IgD-negative memory B cell (primary cell): Measurements from ENCODE around the gene HAPSTR1. TPM values are rescaled to one million over a fixed set of nuclear protein-coding genes. Genes with fewer than 3 reads are reported as not detected.

Source experiments
- H3K27ac Mint-ChIP-seq, 3 donors: one replicate each; pipeline ENCODE4 v1.8.0; 2020 to 2022; ENCODE audit warnings: mild to moderate bottlenecking in 3 of 3, mixed read lengths in 3 of 3, moderate library complexity in 1 of 3
- H3K27me3 Mint-ChIP-seq: one replicate; pipeline ENCODE4 v1.8.0; 2021; ENCODE audit warnings: mixed read lengths
- H3K36me3 Mint-ChIP-seq: one replicate; pipeline ENCODE4 v1.8.0; 2020; ENCODE audit warnings: mild to moderate bottlenecking, mixed read lengths
- H3K4me1 Mint-ChIP-seq, 3 donors: one replicate each; pipeline ENCODE4 v1.8.0; 2020 to 2022; ENCODE audit warnings: mixed read lengths in 3 of 3, mild to moderate bottlenecking in 1 of 3
- H3K4me3 Mint-ChIP-seq, 4 donors: one replicate each; pipeline ENCODE4 v1.8.0; 2020 to 2022; ENCODE audit warnings: mild to moderate bottlenecking in 4 of 4, mixed read lengths in 4 of 4, moderate library complexity in 3 of 4
- H3K9me3 Mint-ChIP-seq, 3 donors: one replicate each; pipeline ENCODE4 v1.8.0; 2020 to 2021; ENCODE audit warnings: mixed read lengths in 3 of 3, mild to moderate bottlenecking in 1 of 3
- polyA plus RNA-seq: library from polyadenylated mRNA; unstranded; fragments of 300-500 nt; fragmentation: Illumina TruSeq; gene quantifications from one replicate; pipeline ENCODE4 v1.2.3, GENCODE V29; 2021

Gene HAPSTR1
- polyA plus RNA-seq, 1 donor from 2014 or later: 20.2 TPM

DNA sequence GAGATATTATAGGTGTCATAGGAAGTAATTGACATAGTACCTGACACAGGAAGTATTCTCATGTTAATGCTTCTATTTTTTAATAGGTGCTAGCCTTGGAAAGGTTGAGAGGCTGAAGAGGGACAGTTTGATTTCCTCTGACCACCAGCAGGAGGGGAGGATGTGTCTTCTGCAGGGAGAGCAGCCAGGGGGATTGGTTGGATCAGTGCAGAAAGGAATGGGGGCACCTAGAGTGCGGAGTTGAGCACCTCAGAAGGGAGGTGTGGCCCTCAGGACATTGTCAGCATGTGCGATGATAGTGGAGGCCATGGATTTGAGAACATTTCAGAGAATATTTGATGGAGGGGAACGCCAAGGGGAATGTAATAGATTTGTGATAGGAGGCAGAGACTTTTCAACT is 23.4 kb downstream of the HAPSTR1 start:
- peak overlapping the region in 1 of 4 donors; percentile 78 for H3K4me3 Mint-ChIP-seq
- no peaks in the 10 kb centered on the region for H3K36me3 Mint-ChIP-seq
- no peaks in the 10 kb centered on the region for H3K27me3 Mint-ChIP-seq
- peak overlapping the region; percentile 22 to 87 (median 86) for H3K27ac Mint-ChIP-seq
- no peaks in the 10 kb centered on the region for H3K9me3 Mint-ChIP-seq
- H3K4me1 Mint-ChIP-seq: peaks cover 56 to 69% (median 68%) of the 10 kb centered on the region in 3 donors

DNA sequence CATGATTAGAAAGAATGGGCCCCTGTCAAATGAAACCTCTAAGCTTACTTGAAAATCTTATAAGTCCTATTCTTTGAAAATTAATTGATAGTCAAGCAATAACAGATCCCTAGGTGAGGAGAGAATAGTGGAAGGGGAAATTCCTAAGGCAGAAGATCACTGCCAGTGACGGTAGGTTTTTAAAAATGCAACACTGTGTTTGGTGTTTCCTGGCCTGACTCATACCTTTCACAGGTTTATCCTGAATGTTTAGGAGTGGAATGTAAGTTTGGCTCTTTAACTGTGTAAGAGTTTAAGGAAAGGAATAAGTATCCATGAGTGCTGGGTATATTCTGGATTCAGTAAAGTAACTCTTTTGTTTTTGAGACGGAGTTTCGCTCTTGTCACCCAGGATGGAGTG is 23.8 kb downstream of the HAPSTR1 start:
- H3K27ac Mint-ChIP-seq: peak overlapping the region; percentile 22 to 86 (median 23)

DNA sequence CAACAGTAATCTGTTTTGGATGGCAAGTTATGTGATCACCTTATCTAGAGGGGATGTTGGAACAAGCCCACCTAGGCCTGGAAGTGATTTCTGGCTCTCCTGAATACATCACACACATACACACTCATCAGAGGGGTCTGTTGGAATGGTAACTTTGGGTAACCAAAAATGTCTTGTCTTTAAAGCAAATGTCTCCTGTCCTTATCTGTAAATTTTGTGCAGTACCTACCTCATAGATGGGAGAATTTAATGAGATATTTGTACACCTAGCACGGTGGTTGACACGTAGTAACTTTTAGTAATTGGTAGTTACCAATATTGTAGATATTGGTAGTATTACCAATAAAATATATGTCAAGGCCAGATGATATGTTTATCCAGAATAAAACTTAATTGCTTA is 24.7 kb downstream of the HAPSTR1 start:
- Mint-ChIP-seq H3K4me1 (peaks cover 44 to 58% (median 56%) of the 10 kb centered on the region in 3 donors), H3K27me3 (no peaks in the 10 kb centered on the region), H3K36me3 (no peaks in the 10 kb centered on the region), H3K27ac (no peak overlapping the region), H3K9me3 (no peaks in the 10 kb centered on the region), H3K4me3 (no peak overlapping the region)

More for the DNA sequence above, 23.8 kb downstream of the HAPSTR1 start:
- Mint-ChIP-seq H3K4me3 (no peak overlapping the region), H3K36me3 (no peaks in the 10 kb centered on the region), H3K9me3 (no peaks in the 10 kb centered on the region), H3K27me3 (no peaks in the 10 kb centered on the region), H3K4me1 (peaks cover 51 to 66% (median 63%) of the 10 kb centered on the region in 3 donors)

DNA sequence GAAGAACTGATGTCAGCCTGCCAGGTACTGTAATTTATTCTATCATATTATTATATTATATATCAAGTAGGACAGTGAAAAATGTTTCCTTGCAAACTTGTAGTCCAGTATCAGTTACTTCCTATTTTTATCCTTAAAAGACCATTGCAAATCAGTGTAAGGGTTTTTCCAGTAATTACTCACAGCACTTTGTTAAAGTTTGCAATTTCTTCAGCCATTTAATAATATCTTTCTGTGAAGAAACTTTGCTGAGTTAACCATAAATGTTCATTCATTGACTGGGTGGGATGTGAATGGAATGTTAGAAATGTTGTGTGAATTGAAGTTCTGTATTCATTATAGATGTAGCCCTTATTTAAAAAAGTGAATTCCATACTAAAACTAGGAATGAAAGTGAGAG is 26.7 kb downstream of the HAPSTR1 start:
- Mint-ChIP-seq H3K4me3 (no peak overlapping the region), H3K36me3 (peaks cover 2% of the 10 kb centered on the region), H3K27ac (peak overlapping the region in 1 of 3 donors; percentile 50), H3K4me1 (peaks cover 41 to 55% (median 48%) of the 10 kb centered on the region in 3 donors), H3K9me3 (no peaks in the 10 kb centered on the region), H3K27me3 (no peaks in the 10 kb centered on the region)

DNA sequence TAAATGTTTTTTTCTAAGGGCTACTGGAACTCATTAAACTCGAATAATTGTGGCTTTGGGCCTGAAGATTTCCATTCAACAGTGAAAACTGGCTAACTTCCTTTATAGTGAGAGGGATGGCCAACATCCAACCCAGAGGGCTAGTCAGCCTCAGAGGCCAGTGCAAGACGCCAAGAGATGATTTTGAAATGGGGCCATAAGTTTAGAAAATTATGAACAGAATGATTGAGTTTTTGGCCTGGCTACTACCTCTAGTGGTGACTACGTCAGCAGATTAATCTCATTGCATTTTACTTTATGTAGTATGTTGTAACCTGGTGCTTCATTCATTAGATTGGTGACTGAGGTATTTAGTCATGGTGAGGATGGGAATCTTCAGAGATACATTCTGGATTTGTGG is 28.4 kb downstream of the HAPSTR1 start:
- H3K4me3 Mint-ChIP-seq: no peak overlapping the region
- H3K4me1 Mint-ChIP-seq: peaks cover 40 to 51% (median 48%) of the 10 kb centered on the region in 3 donors
- peaks cover 4% of the 10 kb centered on the region for H3K36me3 Mint-ChIP-seq

DNA sequence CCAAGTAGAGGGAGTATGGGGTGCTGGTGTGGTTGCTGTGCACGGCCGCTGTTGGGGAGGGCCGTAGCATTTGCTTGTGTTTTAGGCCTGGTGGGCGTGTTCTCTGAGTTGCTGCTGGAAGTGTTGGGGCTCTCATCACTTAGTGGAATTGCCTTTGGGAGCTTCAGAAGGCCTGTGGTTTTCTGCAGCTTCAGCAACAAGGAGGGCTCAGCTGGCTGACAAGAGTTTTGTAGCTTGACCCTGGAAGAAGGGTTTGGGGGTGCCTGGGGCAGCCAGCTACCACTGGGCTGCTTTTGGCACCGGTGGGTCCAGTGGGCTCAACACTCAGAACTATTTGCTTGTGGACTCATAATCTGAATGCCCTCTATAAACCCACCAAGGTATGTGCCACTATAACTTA is 30.9 kb downstream of the HAPSTR1 start:
- Mint-ChIP-seq H3K4me3 (no peak overlapping the region), H3K9me3 (no peaks in the 10 kb centered on the region), H3K27me3 (no peaks in the 10 kb centered on the region), H3K4me1 (peaks cover 35 to 43% (median 36%) of the 10 kb centered on the region in 3 donors), H3K36me3 (peaks cover 4% of the 10 kb centered on the region), H3K27ac (peak overlapping the region in 2 of 3 donors; percentile 46 to 93)

More for the DNA sequence above, 28.4 kb downstream of the HAPSTR1 start:
- Mint-ChIP-seq H3K9me3 (no peaks in the 10 kb centered on the region), H3K27me3 (no peaks in the 10 kb centered on the region), H3K27ac (no peak overlapping the region)

DNA sequence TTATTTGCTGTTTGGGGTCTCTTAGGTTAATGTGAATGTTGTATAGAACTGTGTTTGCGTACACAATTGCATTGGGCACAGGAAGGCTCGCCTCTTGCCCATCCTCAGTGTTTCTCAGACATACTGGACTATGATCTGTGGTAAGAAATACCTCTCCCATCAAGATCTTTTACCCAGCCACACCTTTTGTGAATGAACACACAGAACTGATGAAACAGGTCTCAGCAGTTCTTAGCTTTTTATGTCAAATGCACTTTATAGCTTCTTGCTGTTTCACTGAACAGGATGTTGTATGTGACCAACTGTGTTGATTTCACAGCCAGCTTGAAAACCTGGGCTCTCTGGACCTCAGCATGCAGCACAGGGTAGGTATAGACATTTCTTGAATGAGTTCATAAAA is 31.5 kb downstream of the HAPSTR1 start:
- H3K27me3 Mint-ChIP-seq: no peaks in the 10 kb centered on the region
- H3K9me3 Mint-ChIP-seq: no peaks in the 10 kb centered on the region
- peak overlapping the region in 2 of 3 donors; percentile 83 to 93 for H3K27ac Mint-ChIP-seq
- H3K4me1 Mint-ChIP-seq: peaks cover 38 to 43% (median 38%) of the 10 kb centered on the region in 3 donors
- peak overlapping the region in 2 of 4 donors; percentile 60 to 65 for H3K4me3 Mint-ChIP-seq
- H3K36me3 Mint-ChIP-seq: peaks cover 4% of the 10 kb centered on the region

DNA sequence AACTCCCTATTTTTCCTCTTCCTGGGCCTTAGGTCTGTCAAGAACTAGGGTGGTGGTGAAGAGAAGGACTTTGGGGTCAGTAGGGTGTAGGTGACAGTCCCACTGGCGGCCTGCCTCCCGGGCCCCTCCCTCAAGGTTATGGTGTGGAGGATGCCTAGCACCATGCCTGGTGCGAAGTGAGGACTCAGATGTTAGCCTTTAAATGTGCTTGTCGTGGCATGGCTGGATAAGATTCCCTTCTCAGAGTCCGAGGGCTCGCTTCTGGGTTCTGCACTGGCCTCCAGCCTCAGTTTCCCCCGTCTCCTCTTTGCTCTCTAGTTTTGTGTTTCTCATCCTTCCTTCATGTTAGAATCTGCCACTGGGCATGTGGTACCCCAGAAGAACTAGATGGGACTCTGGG is 32.0 kb downstream of the HAPSTR1 start:
- Mint-ChIP-seq H3K36me3 (peaks cover 4% of the 10 kb centered on the region), H3K4me3 (peak overlapping the region in 3 of 4 donors; percentile 45 to 70 (median 47)), H3K27ac (peak overlapping the region; percentile 73 to 93 (median 83)), H3K4me1 (peaks cover 39 to 47% (median 41%) of the 10 kb centered on the region in 3 donors), H3K9me3 (no peaks in the 10 kb centered on the region), H3K27me3 (no peaks in the 10 kb centered on the region)

DNA sequence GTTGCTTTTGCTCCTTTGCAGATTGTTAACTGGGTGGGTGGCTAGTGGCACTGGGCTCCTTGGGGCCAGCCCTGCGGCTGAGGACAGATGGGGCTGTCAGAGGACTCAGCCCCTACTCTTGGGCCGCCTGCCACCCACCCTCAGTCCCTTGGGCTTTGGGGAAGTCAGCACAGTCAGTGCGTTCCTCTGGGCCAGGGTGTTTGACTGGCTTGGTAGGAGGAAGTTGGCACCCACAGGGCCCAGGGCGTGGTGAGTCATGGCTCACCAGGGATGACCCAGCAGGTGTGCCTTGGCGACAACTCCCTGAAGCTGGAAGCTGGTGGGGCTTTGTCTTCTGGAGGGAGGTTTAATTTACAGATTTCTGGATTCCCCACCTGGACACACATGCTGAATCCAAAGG is 32.4 kb downstream of the HAPSTR1 start:
- H3K4me3 Mint-ChIP-seq: peak overlapping the region in 3 of 4 donors; percentile 47 to 82 (median 70)
- no peaks in the 10 kb centered on the region for H3K27me3 Mint-ChIP-seq
- peaks cover 43 to 49% (median 46%) of the 10 kb centered on the region in 3 donors for H3K4me1 Mint-ChIP-seq
- no peaks in the 10 kb centered on the region for H3K9me3 Mint-ChIP-seq
- peak overlapping the region; percentile 73 to 93 (median 83) for H3K27ac Mint-ChIP-seq
- H3K36me3 Mint-ChIP-seq: peaks cover 4% of the 10 kb centered on the region

DNA sequence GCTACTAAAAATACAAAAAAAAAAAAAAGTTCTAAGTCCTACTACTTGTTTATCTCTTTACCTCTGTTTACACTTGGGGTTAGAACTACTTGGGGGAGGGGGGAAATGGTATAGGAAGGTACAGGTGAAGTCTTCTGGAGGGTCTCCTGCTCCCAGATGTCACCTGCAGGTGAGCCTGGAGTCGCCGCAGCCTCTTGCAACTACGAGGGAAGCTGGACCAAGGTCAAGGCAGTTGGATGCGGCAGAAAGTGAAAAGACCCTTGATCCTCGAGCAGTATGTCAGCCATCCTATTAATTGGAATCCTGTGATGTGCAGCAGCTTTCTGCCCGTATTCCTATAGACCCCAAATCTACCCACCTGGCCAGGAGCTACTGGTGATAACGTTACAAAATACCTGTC is 33.0 kb downstream of the HAPSTR1 start:
- H3K9me3 Mint-ChIP-seq: no peaks in the 10 kb centered on the region
- H3K27ac Mint-ChIP-seq: peak overlapping the region; percentile 46 to 93 (median 73)
- peak overlapping the region in 1 of 4 donors; percentile 36 for H3K4me3 Mint-ChIP-seq
- H3K4me1 Mint-ChIP-seq: peaks cover 45 to 51% (median 47%) of the 10 kb centered on the region in 3 donors
- H3K36me3 Mint-ChIP-seq: peaks cover 4% of the 10 kb centered on the region
- H3K27me3 Mint-ChIP-seq: no peaks in the 10 kb centered on the region

DNA sequence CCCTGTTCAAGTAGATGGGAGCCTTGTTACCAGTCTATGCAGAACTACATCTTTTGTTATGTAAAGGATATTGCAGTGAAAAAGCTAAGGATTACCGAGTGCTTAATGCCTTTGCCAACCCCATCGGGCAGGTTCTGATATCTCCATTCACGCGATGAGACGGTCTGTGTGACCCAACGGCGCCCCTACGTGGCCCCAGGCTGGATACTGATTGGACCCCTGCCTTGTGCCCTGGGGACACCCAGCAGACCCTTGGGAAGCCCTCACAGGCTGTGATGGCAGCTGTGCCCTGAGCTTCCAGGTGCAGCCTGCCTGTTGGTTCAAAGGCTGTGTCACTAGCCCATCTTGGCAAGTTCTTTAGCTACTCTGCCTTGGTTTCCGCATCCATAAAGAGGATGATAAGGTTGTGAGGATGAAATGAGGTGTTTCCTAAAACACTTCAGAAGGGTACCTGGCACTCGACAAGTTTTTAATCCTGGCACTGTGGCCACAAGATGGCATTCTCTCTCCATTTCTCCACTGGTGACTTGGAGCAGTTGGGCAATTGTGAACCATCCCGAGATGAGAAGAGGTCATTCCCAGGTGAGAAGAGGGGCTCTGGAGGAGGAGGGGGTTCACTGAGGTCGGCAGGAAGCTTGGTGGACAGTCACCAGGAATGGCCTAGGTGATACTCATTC is 33.6 kb downstream of the HAPSTR1 start:
- Mint-ChIP-seq H3K4me1 (peaks cover 45 to 47% (median 46%) of the 10 kb centered on the region in 3 donors), H3K9me3 (no peaks in the 10 kb centered on the region), H3K4me3 (peak overlapping the region in 1 of 4 donors; percentile 21), H3K27me3 (no peaks in the 10 kb centered on the region), H3K27ac (peak overlapping the region in 2 of 3 donors; percentile 73 to 93), H3K36me3 (peaks cover 4% of the 10 kb centered on the region)

DNA sequence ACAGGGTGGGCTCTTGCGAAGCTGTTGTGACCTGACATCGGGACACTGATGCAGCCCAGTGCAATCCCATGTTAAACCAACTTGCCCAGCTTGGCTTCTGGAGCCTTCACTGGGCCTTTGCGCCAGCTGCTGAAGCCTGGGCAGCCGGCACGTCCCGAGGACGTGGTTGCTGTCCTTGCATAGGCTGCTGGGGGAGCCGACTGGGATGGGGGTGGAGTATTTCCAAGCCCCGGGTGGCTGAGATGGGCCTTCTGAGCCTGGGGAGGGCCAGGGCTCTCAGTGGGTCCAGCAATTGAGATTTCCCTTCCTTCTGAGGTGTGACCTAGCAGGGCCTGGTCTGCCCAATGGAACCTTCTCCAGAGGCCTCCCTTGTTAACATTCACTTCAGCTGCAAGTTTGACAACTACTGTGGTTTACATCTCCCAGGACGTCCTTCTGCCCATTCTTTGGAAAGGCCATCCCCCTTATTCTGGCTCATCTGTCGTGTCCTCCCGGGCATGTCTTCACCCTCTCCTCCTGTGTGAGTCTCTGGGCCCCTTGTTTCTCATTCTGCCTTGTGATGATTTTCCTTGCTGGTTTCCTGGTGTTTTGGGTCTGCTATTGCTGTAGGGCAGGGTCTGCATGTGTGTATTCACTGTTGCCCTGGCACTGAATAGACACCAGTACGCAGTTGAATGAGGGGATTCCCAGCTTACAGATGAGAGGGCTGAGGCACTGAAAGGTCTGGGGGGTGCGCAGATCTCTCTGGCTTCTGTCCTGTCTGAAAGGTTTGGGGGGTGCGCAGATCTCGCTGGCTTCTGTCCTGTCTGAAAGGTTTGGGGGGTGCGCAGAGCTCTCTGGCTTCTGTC is 34.4 kb downstream of the HAPSTR1 start:
- Mint-ChIP-seq H3K27me3 (no peaks in the 10 kb centered on the region), H3K27ac (peak overlapping the region in 2 of 3 donors; percentile 9 to 93), H3K4me3 (no peak overlapping the region), H3K36me3 (peaks cover 4% of the 10 kb centered on the region), H3K9me3 (no peaks in the 10 kb centered on the region), H3K4me1 (peaks cover 46 to 47% (median 47%) of the 10 kb centered on the region in 3 donors)

DNA sequence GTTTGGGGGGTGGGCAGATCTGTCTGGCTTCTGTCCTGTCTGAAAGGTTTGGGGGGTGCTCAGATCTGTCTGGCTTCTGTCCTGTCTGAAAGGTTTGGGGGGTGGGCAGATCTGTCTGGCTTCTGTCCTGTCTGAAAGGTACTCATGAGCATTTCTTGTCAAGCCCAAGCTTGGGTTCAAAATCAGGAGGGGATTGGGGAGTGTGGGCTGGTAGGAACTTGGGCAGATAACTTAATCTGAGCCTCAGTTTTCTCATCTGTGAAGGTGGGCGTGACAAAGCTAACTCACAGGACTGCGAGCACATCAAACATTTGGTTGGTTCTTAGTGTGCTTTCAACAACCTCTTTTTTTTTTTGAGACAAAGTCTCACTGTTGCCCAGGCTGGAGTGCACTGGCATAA is 35.2 kb downstream of the HAPSTR1 start:
- Mint-ChIP-seq H3K27ac (peak overlapping the region in 1 of 3 donors; percentile 93), H3K27me3 (no peaks in the 10 kb centered on the region), H3K4me3 (peak overlapping the region in 1 of 4 donors; percentile 47), H3K4me1 (peaks cover 46 to 49% (median 47%) of the 10 kb centered on the region in 3 donors), H3K36me3 (peaks cover 4% of the 10 kb centered on the region), H3K9me3 (no peaks in the 10 kb centered on the region)

DNA sequence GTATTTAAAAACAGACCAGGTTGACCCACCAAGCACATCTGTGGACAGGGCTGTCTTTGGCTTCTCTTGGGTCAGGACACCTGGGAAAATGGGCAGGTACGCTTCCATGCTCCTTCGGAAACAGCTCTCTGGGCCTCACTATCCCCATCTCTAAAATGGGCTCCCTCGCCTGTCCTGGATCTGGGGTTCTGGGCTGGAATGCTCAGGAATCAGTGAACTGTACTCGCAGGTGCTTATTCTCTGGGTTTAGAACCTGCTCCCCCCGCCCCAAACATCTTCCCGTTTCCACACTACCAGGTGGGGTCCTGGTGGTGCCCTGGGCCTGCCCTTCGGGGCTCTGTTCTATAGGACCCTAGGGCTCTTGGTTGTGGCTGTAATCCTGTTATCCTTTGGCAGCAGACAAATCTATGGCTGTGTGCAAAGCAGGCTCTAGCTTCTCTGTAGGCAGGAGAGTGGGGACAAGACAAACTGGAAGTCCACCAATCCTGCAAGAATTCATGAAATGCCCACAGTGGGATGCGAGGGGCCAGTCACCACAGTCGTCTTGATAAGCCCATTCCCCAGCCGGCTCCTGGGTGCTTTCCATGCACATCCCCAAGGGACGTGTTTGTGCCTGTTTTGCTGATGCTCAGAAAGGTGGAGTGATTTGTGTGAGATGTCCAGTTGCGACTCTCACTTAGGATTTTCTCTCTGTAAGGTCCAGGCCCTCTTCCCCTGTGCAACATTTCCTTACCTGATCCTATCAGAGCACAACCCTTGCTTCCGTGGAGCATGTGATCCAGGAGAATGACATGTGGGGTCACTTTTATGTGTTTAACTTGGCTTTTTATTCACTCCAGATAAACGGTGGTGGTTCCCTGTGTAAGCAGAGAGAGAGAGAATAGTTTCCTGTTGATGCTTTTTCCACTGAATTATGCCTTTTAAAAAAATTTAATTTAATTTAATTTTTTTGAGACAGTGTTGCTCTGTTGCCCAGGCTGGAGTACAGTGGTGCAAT is 37.2 kb downstream of the HAPSTR1 start:
- Mint-ChIP-seq H3K4me1 (peaks cover 35 to 46% (median 38%) of the 10 kb centered on the region in 3 donors), H3K36me3 (peaks cover 2% of the 10 kb centered on the region), H3K4me3 (peak overlapping the region in 2 of 4 donors; percentile 79 to 91), H3K27ac (peak overlapping the region; percentile 74 to 93 (median 87)), H3K27me3 (no peaks in the 10 kb centered on the region), H3K9me3 (no peaks in the 10 kb centered on the region)
